B cell (primary cell): Measurements from ENCODE around the gene LRP5. TPM values are rescaled to one million over a fixed set of nuclear protein-coding genes. Genes with fewer than 3 reads are reported as not detected.
"Not testable (repeated sequence)": the region's sequence is repeated elsewhere in the genome, so short reads cannot be mapped to it uniquely, and the experiment has no call there.

Experiments
- ATAC-seq: fragments of 200-7000 bp; cut with Tn5 transposase; one replicate; pipeline ENCODE4 v1.10.0; 2021; ENCODE audit warnings: low read depth, mild to moderate bottlenecking, moderate number of reproducible peaks, moderate library complexity
- CTCF ChIA-PET: fragments of 350-600 bp; sonication (Branson Sonifier 250); formaldehyde crosslinking; loops from one replicate; lab custom pipeline; 2021; ENCODE audit warnings: antibody characterized with exemption, inconsistent platforms; lab: Charles Lee
- POLR2A ChIA-PET: fragments of 350-600 bp; sonication (Branson Sonifier 250); formaldehyde crosslinking; loops from one replicate; lab custom pipeline; 2021; ENCODE audit warnings: antibody characterized with exemption; lab: Charles Lee
- DNase-seq: peaks from one replicate; pipeline ENCODE4 v3.0.0; 2013
- H2AFZ ChIP-seq: 2 replicates; pipeline ENCODE4 v1.6.1; 2012; ENCODE audit warnings: mild to moderate bottlenecking, low read depth, low read length; ENCODE audit not compliant: insufficient read depth, poor library complexity, severe bottlenecking
- H3K27ac ChIP-seq, 2 donors: 1 replicate in 1 of 2; 2 replicates in 1 of 2; pipeline ENCODE4 v1.5.1; 2012 to 2013; ENCODE audit warnings: low read length in 2 of 2, mild to moderate bottlenecking in 2 of 2, moderate library complexity in 1 of 2
- H3K27me3 ChIP-seq, 4 experiments: fragments of 200-600 bp in 1 of 4; sonication (generic) in 1 of 4; replicated peaks in 1 of 4; 1 replicate in 2 of 4; 2 replicates in 2 of 4; pipeline versions ENCODE4 v1.6.1 to v1.7.0; 2013 to 2016; ENCODE audit warnings: low read length in 3 of 4, mild to moderate bottlenecking in 2 of 4, mixed read lengths in 1 of 4, moderate library complexity in 1 of 4; ENCODE audit not compliant: insufficient read depth in 4 of 4, control insufficient read depth in 3 of 4; ENCODE audit errors: control extremely low read depth in 1 of 4
- H3K36me3 ChIP-seq, 2 experiments: replicated peaks in 1 of 2; 1 replicate in 1 of 2; 2 replicates in 1 of 2; pipeline versions ENCODE4 v1.6.1 to v1.7.1; 2013; ENCODE audit warnings: low read length in 1 of 2; ENCODE audit not compliant: insufficient read depth in 2 of 2, control insufficient read depth in 1 of 2; ENCODE audit errors: control extremely low read depth in 1 of 2, extremely low read depth in 1 of 2
- H3K4me1 ChIP-seq, 2 donors: fragments of 200-600 bp in 1 of 2; sonication (generic) in 1 of 2; 1 replicate in 1 of 2; 2 replicates in 1 of 2; pipeline versions ENCODE4 v1.5.1 to v1.6.1; 2013 to 2017; ENCODE audit warnings: low read length in 2 of 2; ENCODE audit not compliant: control insufficient read depth in 2 of 2, insufficient read depth in 2 of 2
- H3K4me2 ChIP-seq: replicated peaks from 2 replicates; pipeline ENCODE3; 2012; ENCODE audit warnings: mild to moderate bottlenecking, low read depth, low read length; ENCODE audit not compliant: poor library complexity, severe bottlenecking
- H3K4me3 ChIP-seq, 5 experiments: fragments of 200-600 bp in 1 of 5; sonication (generic) in 1 of 5; 1 replicate in 3 of 5; 2 replicates in 2 of 5; pipeline versions ENCODE4 v1.5.1 to v1.7.0; 2011 to 2016; ENCODE audit warnings: low read length in 4 of 5, mild to moderate bottlenecking in 4 of 5, low read depth in 2 of 5, control low read depth in 1 of 5, moderate library complexity in 1 of 5; ENCODE audit not compliant: insufficient read depth in 1 of 5; ENCODE audit errors: control extremely low read depth in 1 of 5, extremely low read depth in 1 of 5
- H3K79me2 ChIP-seq: fragments of 200-600 bp; sonication (generic); one replicate; pipeline ENCODE4 v1.6.0; 2016; ENCODE audit warnings: low read length; ENCODE audit not compliant: control insufficient read depth, insufficient read depth
- H3K9ac ChIP-seq: fragments of 200-600 bp; sonication (generic); 2 replicates; pipeline ENCODE4 v1.6.1; 2017; ENCODE audit warnings: mild to moderate bottlenecking, low read length, moderate library complexity
- H3K9me3 ChIP-seq, 3 donors: one replicate each; pipeline versions ENCODE4 v1.6.1 to v1.7.1; 2013; ENCODE audit warnings: low read length in 2 of 3; ENCODE audit not compliant: control insufficient read depth in 2 of 3, insufficient read depth in 1 of 3; ENCODE audit errors: control extremely low read depth in 1 of 3
- H4K20me1 ChIP-seq: 2 replicates; pipeline ENCODE4 v1.6.0; 2012; ENCODE audit warnings: mild to moderate bottlenecking, low read length; ENCODE audit not compliant: insufficient read depth, control insufficient read depth, poor library complexity, severe bottlenecking
- H3K27ac Mint-ChIP-seq: one replicate; pipeline ENCODE4 v1.8.0; 2021; ENCODE audit warnings: mixed read lengths
- H3K27me3 Mint-ChIP-seq: one replicate; pipeline ENCODE4 v1.8.0; 2021; ENCODE audit warnings: mixed read lengths
- H3K4me1 Mint-ChIP-seq: one replicate; pipeline ENCODE4 v1.8.0; 2021; ENCODE audit warnings: mixed read lengths
- H3K4me3 Mint-ChIP-seq: one replicate; pipeline ENCODE4 v1.8.0; 2021; ENCODE audit warnings: mixed read lengths
- H3K9me3 Mint-ChIP-seq: one replicate; pipeline ENCODE4 v1.8.0; 2022; ENCODE audit warnings: mixed read lengths; ENCODE audit not compliant: insufficient read depth
- EZH2 ChIP-seq: IDR thresholded peaks from 2 replicates; pipeline ENCODE4 v1.6.1; 2012; ENCODE audit warnings: borderline replicate concordance, low read depth, mild to moderate bottlenecking, moderate library complexity, low read length; ENCODE audit not compliant: insufficient read depth, poor library complexity, severe bottlenecking
- WGBS: methylation state at CpG from one replicate; pipeline ENCODE4 v1.1.5; 2013; ENCODE audit warnings: missing lambda C conversion rate; ENCODE audit not compliant: insufficient coverage; 5-methylcytosine and 5-hydroxymethylcytosine counted together
- intact Hi-C: fragments of 100-400 bp; cut with micrococcal nuclease; formaldehyde crosslinking; loops from one replicate; pipeline ENCODE4 v1.10.0; 2022
- polyA plus RNA-seq: library from polyadenylated mRNA; depleted of rRNA; stranded (reverse); fragments of >200 nt; gene quantifications from 2 replicates; pipeline ENCODE4 v1.2.3, GENCODE V29; 2012
- total RNA-seq, 2 donors: library from RNA; stranded (reverse); fragments of 120-200 nt in 1 of 2; gene quantifications; 1 replicate in 1 of 2; 2 replicates in 1 of 2; pipeline versions ENCODE4 v1.2.3 to v1.2.4, GENCODE V29; 2013 to 2022
- TF ChIP-seq, protein P1 (sequence below): fragments of 200-600 bp; IDR thresholded peaks from one replicate; pipeline ENCODE4 v1.8.0; 2022; ENCODE audit warnings: antibody characterized with exemption, mild to moderate bottlenecking

Gene LRP5
- total and polyA plus RNA-seq, 2 donors (not counting 1 experiment from before 2014, with no cell fraction given), result 2.4 to 13.9 TPM

DNA sequence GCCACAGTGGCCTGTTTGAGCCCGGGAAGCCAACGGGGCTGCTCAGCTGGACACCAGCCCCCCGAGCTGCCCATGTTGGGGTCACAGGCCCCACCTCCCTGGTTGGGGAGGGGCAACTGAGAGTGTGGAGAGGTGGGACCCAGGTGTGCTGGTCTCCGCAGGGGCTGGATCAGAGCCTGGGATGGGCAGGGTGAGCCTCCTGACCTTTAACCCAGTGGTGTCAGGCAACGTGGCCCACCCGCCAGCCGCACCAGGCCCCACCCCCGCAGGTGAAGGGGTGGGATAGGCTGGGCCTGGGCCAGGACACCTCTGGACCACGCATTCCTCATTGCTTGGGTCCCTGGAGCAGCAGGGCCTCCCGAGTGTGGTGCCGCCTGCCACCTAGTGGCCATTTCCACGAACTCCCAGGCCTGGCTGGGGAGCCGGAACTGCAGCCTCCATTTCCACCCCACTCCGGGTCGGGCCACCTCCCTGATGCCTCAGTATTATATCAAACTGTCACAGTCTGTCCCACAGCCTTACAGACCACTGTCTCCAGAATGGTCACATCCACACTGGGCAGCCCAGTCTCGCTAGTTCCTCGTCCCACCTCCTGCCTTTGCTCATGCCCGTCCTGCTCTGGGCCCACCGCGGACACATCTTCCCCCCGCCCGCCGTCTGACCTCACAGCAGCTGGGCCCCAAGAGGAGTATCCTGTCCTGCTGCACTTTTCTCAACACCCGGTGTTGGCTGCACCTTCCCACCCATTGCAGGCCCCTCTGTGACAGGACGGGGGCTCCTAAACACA, 134.8 kb downstream of the LRP5 start:
- Histone ChIP-seq H3K9me3 (no peaks in the 10 kb centered on the region), H3K4me2 (peak overlapping the region; percentile 9), H4K20me1 (no peaks in the 10 kb centered on the region), H3K4me1 (peaks cover 5 to 13% of the 10 kb centered on the region in 2 donors), H3K36me3 (no peaks in the 10 kb centered on the region), H3K79me2 (no peaks in the 10 kb centered on the region), H3K27ac (no peak overlapping the region), H3K4me3 (no peak overlapping the region), H3K9ac (no peak overlapping the region), H3K27me3 (no peaks in the 10 kb centered on the region), H2AFZ (peak overlapping the region; percentile 20)
- Mint-ChIP-seq H3K27ac (no peak overlapping the region), H3K4me3 (no peak overlapping the region), H3K27me3 (no peaks in the 10 kb centered on the region), H3K9me3 (no peaks in the 10 kb centered on the region), H3K4me1 (peaks cover 11% of the 10 kb centered on the region)
- ChIA-PET POLR2A (no interaction called here), CTCF (interaction anchor here (0.6 to 2.0 kb wide), 5 partner anchors 12 to 239 kb away, joined by 3 to 9 read pairs (median 5); no protein-coding TSS in a partner anchor)
- TF ChIP-seq, protein P1, sequence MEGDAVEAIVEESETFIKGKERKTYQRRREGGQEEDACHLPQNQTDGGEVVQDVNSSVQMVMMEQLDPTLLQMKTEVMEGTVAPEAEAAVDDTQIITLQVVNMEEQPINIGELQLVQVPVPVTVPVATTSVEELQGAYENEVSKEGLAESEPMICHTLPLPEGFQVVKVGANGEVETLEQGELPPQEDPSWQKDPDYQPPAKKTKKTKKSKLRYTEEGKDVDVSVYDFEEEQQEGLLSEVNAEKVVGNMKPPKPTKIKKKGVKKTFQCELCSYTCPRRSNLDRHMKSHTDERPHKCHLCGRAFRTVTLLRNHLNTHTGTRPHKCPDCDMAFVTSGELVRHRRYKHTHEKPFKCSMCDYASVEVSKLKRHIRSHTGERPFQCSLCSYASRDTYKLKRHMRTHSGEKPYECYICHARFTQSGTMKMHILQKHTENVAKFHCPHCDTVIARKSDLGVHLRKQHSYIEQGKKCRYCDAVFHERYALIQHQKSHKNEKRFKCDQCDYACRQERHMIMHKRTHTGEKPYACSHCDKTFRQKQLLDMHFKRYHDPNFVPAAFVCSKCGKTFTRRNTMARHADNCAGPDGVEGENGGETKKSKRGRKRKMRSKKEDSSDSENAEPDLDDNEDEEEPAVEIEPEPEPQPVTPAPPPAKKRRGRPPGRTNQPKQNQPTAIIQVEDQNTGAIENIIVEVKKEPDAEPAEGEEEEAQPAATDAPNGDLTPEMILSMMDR, result peak; percentile 93
- no peak for TF ChIP-seq EZH2
- peak; percentile 99 for ATAC-seq
- DNase-seq, result peak; percentile 84
- 56% methylated on average over 25 of the region's 25 CpGs for WGBS
- intact Hi-C loops, result loop anchor here (1.0 to 10.0 kb wide), 3 partner anchors 150 to 442 kb away; partner anchors contain the start of gene UNC93B1

DNA sequence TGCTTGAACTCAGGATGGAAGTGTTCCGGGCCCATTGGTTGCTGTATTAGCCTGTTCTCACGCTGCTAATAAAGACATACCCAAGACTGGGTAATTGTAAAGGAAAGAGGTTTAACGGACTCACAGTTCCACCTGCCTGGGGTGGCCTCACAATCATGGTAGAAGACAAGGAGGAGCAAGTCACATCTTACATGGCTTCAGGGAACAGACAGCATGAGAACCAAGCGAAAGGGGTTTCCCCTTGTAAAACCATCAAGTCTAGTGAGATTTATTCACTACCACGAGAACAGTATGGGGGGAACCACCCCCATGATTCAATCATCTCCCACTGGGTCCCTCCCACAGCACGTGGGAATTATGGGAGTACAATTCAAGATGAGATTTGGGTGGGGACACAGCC, 135.5 kb downstream of the LRP5 start:
- H3K4me3 ChIP-seq, H3K79me2 ChIP-seq, H3K27me3 Mint-ChIP-seq, POLR2A ChIA-PET, H3K4me3 Mint-ChIP-seq, H3K9me3 Mint-ChIP-seq, H3K27ac Mint-ChIP-seq, H3K27ac ChIP-seq, H3K4me1 ChIP-seq, H3K9me3 ChIP-seq, H3K4me1 Mint-ChIP-seq, H3K4me2 ChIP-seq, H2AFZ ChIP-seq, H3K27me3 ChIP-seq, H3K36me3 ChIP-seq, ATAC-seq, DNase-seq, H3K9ac ChIP-seq, H4K20me1 ChIP-seq: not testable (repeated sequence)
- intact Hi-C loops, result loop anchor here (1.0 to 10.0 kb wide), 3 partner anchors 151 to 443 kb away; partner anchors contain the start of gene UNC93B1
- CTCF ChIA-PET, result interaction anchor here (1.2 to 2.0 kb wide), 4 partner anchors 12 to 239 kb away, joined by 3 to 9 read pairs (median 4); no protein-coding TSS in a partner anchor
- WGBS, result 89% methylated on average over 3 of the region's 6 CpGs
